Body of pancreas (tissue), 4 donors: ENCODE data around the gene LMNTD1.

Experiments used
- CTCF ChIP-seq, 7 experiments: fragments of 450-650 bp in 4 of 7; fragments of 200-600 bp in 3 of 7; sonication (generic) in 3 of 7; IDR thresholded peaks; one replicate each; pipeline ENCODE4 v1.5.1; 2016 to 2019; ENCODE audit warnings: antibody characterized with exemption in 7 of 7
- POLR2A ChIP-seq, 3 donors: fragments of 450-650 bp; IDR thresholded peaks; one replicate each; pipeline ENCODE4 v1.6.1; 2016; ENCODE audit warnings: antibody characterized with exemption in 3 of 3, mild to moderate bottlenecking in 2 of 3

- TF ChIP-seq POLR2A (IDR thresholded peaks at IDR 0.05) (no peak), CTCF (IDR thresholded peaks at IDR 0.05) (no peak)
These were observed 38.1 kb upstream of the LMNTD1 start for GRCh38 chr12:25591144-25591543.
